NCI-H1105 (cell line): ENCODE measurements around the gene PRSS38.

Source experiments
- DNase-seq: peaks from one replicate; lab custom pipeline; 2025; lab: John Stamatoyannopoulos, UW

The PRSS38 gene

DNA sequence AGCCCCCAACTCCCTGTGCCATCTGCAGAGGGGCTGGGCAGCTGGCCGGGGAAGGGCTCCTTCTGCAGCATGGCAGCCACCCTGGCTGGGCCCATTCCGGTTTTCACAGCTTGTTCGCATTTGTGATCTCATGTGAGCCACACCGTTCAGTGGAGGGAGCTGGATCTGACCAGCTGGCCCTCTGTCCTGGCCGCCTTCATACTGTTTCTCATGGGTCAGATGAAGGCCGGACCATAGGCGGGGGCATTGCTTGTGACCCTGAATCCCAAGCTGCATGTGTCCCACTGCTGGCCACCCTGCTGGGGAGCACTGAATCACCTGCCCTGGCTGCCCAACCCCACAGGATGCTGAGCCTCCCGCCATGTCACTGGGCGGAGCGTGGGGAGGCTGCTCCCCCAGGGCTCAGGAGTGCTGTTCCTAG is 36.4 kb upstream of the PRSS38 start:
- no peak for DNase-seq

DNA sequence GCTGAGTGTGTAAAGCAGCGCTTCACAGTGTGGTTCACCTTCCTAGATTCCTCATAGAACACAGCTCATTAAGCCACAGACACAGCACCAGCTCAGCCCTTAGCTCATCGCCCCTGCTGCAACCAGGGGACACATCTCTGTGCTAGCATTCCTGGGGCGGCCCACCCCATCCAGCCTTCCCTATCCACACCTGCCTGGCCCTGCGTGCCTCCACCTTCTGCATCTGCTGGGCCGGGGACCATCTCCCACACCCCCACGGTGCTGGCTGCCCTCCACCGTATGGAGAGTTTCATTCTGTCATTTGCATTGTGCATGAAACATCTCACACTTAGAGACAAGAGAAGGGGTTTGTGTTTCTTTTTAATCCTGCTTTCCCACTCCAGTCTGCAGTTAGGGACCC is 35.8 kb upstream of the PRSS38 start:
- DNase-seq: no peak

GRCh38 chr1:227780101-227781044 is 35.1 kb upstream of the PRSS38 start:
- DNase-seq: no peak

GRCh38 chr1:227781314-227781930 is 34.1 kb upstream of the PRSS38 start:
- DNase-seq: no peak

GRCh38 chr1:227782226-227782625 is 33.2 kb upstream of the PRSS38 start:
- DNase-seq: no peak

DNA sequence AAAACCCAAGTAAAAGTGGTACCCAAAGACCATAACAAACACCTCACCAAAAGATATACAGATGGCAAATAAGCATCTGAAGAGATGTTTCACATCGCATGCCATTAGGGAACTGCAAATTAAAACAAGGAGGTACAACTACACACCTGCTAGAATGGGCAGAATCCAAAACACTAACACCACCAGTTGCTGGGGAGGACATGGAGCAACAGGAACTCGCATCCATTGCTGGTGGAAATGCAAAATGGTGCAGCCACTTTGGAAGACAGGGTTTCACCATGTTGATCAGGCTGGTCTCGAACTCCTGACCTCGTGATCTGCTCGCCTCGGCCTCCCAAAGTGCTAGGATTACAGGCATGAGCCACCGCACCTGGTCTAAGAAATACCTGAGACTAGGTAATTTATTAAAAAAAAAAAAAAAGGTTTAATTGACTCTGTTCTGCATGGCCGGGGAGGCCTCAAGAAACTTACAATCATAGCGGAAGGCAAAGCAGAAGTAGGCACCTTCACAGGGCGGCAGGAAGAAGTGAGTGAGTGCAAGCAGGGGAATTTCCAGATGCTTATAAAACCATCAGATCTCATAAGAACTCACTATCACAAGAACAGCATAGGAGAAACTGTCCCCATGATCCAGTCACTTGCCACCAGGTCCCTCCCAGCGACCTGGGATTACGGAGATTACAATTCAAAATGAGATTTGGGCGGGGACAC is 30.2 kb upstream of the PRSS38 start:
- DNase-seq: no peak

DNA sequence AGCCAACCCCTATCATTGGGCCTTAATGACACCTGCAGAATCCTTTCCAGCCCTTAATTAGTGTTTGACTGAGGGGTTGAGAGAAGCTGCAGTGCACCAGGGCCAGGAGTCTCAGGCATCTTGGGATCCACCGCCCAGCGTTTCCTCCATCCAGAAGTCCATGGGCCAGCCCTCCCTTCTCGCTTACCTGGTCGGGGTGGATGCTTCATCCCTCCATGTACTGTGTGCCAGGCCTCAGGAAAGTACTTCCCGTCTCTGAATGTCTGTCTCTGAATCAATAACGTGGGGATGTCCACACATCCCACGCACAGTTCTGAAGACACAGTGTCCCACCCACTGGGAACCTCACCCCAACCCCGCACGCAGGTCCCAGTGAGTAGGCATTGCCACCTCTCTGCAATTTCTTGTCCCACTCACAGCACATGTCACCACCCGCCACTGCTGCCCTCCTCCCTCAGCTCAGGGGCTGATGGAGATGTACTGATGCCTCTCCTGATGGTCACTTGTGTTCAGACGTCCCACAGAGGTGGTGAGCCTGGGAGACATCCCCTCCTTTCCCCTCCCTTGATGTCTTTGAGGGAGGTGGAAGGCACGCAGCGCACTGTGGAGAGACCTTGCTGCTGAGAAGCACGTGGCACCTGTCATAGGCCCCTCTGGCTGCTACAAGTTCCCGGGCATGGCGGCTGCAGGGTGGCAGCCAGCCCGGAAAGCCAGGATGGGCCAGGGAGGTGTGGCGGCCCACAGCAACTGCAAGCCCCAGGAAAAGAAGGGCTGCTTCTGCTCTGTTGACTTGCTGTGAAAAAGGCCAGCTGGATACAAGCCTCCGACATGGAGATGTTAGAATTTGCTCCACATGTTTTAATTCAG is 29.4 kb upstream of the PRSS38 start:
- no peak for DNase-seq

GRCh38 chr1:227786673-227787512 is 28.6 kb upstream of the PRSS38 start:
- no peak for DNase-seq

DNA sequence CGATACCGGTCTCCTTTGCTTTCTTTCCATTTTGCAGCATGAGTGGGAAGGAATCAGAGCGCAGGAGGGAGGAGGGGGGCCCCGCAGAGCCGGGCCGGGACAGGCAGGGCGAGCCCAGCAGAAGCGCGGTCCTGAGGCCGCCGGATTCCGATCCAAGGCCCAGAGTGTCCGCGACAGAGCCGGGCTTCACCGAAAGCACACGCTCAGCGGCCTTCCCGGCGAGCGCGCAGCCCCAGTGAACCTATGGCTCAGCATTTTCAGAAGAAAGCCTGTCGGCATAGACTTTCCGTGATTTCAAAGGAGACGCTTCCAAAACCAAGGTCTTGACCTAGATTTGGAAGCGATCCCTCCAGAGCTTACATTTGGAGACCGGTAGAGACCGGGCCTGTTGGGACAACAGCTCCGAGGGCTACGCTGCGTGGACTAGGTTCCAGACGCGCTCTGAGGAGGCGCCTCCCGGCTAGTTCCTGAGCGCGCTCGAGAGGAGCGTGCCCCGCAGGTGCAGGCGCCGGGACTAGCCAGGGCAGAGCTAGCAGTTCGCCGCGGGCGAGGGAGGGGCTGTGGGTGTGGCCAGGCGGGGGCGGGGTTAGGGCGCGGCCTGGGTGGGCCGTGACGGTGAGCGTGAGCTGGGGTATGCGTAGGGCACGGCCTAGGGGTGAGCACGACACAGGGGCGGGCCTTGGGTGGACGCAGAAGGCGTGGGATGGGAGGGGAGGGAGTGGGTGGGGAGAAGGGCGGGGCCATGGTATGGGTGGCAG is 27.8 kb upstream of the PRSS38 start:
- DNase-seq: peak; percentile 83

- DNase-seq: peak; percentile 52
These were observed 27.0 kb upstream of the PRSS38 start for GRCh38 chr1:227788271-227789083.

GRCh38 chr1:227789084-227790033 is 26.1 kb upstream of the PRSS38 start:
- DNase-seq: no peak

- no peak for DNase-seq
These were observed 25.5 kb upstream of the PRSS38 start for GRCh38 chr1:227790034-227790400.

DNA sequence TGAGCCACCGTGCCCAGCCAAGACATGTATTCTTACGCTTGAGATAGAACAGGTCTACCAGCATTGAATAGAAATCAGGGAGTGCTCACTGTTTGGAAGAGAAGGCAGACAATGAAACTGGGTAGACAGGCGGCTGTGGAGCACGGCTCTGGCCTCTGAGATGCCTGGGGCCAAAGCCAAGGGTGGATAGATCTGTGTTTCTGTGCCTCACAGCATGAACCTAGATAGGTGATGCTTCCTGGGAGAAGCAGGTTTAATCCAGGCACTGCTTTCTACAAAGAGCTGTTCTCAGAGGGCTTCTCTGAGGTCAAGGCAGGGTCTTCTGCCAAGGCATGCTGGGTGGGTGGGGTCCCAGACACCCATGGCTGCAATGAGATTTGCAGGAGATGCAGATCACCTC is 24.6 kb upstream of the PRSS38 start:
- no peak for DNase-seq

DNA sequence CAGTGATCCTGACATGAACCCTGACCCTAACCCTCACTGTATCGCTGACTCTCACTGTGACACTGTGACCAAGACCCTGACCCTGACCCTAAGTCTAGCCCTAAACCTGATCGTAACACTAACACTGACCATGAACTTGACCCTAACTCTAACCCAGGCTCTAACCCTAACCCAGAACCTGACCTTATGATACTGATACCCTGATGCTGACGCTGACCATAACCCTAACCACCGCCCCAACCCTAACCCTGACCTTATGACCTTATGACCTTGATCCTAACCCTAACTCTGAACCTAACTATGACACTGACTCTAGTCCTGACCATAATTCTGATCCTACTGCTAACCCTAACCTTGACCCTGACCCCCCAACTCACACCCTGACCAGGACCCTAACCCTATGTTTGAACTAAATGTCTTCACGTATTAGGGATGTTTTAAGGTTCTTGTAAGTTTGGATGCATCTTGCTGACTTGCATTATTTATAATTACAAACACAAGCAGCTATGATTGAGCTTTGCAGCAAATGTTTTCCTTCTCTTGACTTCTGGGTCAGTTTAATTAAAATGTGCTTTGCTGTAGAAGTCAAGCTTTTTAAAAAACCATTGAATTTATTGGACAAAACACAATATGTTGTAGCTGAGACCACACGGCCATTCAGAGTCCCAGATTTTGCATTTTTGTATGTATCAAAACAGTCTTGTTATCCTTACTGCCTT is 23.9 kb upstream of the PRSS38 start:
- no peak for DNase-seq

GRCh38 chr1:227792216-227793078 is 23.0 kb upstream of the PRSS38 start:
- no peak for DNase-seq
